GM19468 (cell line): ENCODE data around the gene ZNF687.

ENCODE experiments used
- ATAC-seq: cut with Tn5 transposase; IDR thresholded peaks from one replicate; pipeline ENCODE4 v1.9.1; 2021; ENCODE audit warnings: mild to moderate bottlenecking, moderate library complexity, moderate number of reproducible peaks; ENCODE audit not compliant: unreplicated experiment; ENCODE audit errors: extremely low read depth

Gene ZNF687

GRCh38 chr1:151281225-151281968 lies 702 bp upstream of the ZNF687 start:
- ATAC-seq, result no peak

- no peak for ATAC-seq
Measured at GRCh38 chr1:151282883-151283725, 1.0 kb downstream of the ZNF687 start.

- no peak for ATAC-seq
Measured at GRCh38 chr1:151284013-151284577, 2.0 kb downstream of the ZNF687 start.

GRCh38 chr1:151286619-151287340 lies 4.7 kb downstream of the ZNF687 start:
- no peak for ATAC-seq

GRCh38 chr1:151287341-151287699 lies 5.2 kb downstream of the ZNF687 start:
- ATAC-seq, result no peak

GRCh38 chr1:151287767-151288500 lies 5.8 kb downstream of the ZNF687 start:
- ATAC-seq, result no peak

- ATAC-seq, result no peak
Measured at GRCh38 chr1:151288502-151288901, 6.4 kb downstream of the ZNF687 start.

- ATAC-seq, result no peak
Measured at GRCh38 chr1:151289080-151289935, 7.2 kb downstream of the ZNF687 start.

- no peak for ATAC-seq
Measured at GRCh38 chr1:151289991-151290708, 8.1 kb downstream of the ZNF687 start.

GRCh38 chr1:151290709-151291303 lies 8.7 kb downstream of the ZNF687 start:
- ATAC-seq, result no peak

- ATAC-seq, result no peak
Measured at GRCh38 chr1:151292207-151293030, 10.3 kb downstream of the ZNF687 start.

- ATAC-seq, result no peak
Measured at GRCh38 chr1:151293093-151293492, 11.0 kb downstream of the ZNF687 start.

- ATAC-seq, result no peak
Measured at GRCh38 chr1:151294742-151295462, 12.8 kb downstream of the ZNF687 start.

- ATAC-seq, result no peak
Measured at GRCh38 chr1:151309811-151310323, 27.8 kb downstream of the ZNF687 start.

GRCh38 chr1:151311011-151311410 lies 28.9 kb downstream of the ZNF687 start:
- ATAC-seq, result no peak

- no peak for ATAC-seq
Measured at GRCh38 chr1:151311589-151312331, 29.7 kb downstream of the ZNF687 start.
